ENCODE measurements around the gene SNAPC4.

DNA sequence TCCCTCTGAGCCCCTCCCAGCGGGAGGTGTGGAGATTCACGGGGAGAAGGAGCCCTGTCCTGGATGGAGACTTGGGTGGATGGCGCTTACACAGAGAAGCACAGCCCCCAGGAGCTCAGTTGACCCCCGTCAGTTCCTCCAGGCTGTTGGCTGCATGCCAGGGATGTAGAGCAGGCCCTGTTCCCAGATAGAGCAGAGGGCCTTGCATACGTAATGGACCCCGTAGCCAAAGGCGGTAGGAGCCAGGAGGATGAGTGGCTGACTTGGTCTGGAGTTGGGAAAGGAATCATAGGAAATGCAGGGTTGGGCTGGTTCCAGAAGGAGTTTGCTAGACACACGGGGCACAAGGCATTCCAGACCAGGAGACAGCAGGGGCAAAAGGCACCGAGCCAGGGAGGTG is 13.0 kb upstream of the SNAPC4 start:
- no peak for TF ChIP-seq EZH2 (IDR thresholded peaks at IDR 0.05; ENCODE audit: borderline replicate concordance, insufficient read depth, low read length, poor library complexity, severe bottlenecking)
- TF ChIP-seq, protein P1, sequence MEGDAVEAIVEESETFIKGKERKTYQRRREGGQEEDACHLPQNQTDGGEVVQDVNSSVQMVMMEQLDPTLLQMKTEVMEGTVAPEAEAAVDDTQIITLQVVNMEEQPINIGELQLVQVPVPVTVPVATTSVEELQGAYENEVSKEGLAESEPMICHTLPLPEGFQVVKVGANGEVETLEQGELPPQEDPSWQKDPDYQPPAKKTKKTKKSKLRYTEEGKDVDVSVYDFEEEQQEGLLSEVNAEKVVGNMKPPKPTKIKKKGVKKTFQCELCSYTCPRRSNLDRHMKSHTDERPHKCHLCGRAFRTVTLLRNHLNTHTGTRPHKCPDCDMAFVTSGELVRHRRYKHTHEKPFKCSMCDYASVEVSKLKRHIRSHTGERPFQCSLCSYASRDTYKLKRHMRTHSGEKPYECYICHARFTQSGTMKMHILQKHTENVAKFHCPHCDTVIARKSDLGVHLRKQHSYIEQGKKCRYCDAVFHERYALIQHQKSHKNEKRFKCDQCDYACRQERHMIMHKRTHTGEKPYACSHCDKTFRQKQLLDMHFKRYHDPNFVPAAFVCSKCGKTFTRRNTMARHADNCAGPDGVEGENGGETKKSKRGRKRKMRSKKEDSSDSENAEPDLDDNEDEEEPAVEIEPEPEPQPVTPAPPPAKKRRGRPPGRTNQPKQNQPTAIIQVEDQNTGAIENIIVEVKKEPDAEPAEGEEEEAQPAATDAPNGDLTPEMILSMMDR (IDR thresholded peaks at IDR 0.05; ENCODE audit: poor library complexity, severe bottlenecking), result no peak
- no peak for TF ChIP-seq MXI1 (conservative IDR thresholded peaks at IDR 0.05; ENCODE audit: poor library complexity, severe bottlenecking)
- no peak for TF ChIP-seq POLR2AphosphoS5 (IDR thresholded peaks at IDR 0.05)
- TF ChIP-seq, protein P2, sequence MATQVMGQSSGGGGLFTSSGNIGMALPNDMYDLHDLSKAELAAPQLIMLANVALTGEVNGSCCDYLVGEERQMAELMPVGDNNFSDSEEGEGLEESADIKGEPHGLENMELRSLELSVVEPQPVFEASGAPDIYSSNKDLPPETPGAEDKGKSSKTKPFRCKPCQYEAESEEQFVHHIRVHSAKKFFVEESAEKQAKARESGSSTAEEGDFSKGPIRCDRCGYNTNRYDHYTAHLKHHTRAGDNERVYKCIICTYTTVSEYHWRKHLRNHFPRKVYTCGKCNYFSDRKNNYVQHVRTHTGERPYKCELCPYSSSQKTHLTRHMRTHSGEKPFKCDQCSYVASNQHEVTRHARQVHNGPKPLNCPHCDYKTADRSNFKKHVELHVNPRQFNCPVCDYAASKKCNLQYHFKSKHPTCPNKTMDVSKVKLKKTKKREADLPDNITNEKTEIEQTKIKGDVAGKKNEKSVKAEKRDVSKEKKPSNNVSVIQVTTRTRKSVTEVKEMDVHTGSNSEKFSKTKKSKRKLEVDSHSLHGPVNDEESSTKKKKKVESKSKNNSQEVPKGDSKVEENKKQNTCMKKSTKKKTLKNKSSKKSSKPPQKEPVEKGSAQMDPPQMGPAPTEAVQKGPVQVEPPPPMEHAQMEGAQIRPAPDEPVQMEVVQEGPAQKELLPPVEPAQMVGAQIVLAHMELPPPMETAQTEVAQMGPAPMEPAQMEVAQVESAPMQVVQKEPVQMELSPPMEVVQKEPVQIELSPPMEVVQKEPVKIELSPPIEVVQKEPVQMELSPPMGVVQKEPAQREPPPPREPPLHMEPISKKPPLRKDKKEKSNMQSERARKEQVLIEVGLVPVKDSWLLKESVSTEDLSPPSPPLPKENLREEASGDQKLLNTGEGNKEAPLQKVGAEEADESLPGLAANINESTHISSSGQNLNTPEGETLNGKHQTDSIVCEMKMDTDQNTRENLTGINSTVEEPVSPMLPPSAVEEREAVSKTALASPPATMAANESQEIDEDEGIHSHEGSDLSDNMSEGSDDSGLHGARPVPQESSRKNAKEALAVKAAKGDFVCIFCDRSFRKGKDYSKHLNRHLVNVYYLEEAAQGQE (IDR thresholded peaks at IDR 0.05; ENCODE audit: borderline replicate concordance), result no peak
- no peak for TF ChIP-seq EP300 (conservative IDR thresholded peaks at IDR 0.05; ENCODE audit: poor library complexity, severe bottlenecking)

Data from neural cell (in vitro differentiated cells).